HL-60 (cell line): Measurements from ENCODE around the gene SIX6.

Source experiments
- DNase-seq, 2 experiments: peaks; one replicate each; pipeline ENCODE4 v3.0.0-alpha.2; 2010 to 2020; ENCODE audit warnings: low read depth in 1 of 2, low spot score in 1 of 2
- H3K27ac ChIP-seq: fragments of 250-450 bp; sonication (Bioruptor Pico); replicated peaks from 2 replicates; pipeline ENCODE4 v1.5.1; 2020; ENCODE audit warnings: mild to moderate bottlenecking, moderate library complexity
- H3K27me3 ChIP-seq: fragments of 250-450 bp; sonication (Bioruptor Pico); 2 replicates; pipeline ENCODE4 v1.5.1; 2021; ENCODE audit warnings: mild to moderate bottlenecking, moderate library complexity; ENCODE audit not compliant: insufficient read depth, poor library complexity, severe bottlenecking
- H3K4me3 ChIP-seq: replicated peaks from 2 replicates; pipeline ENCODE4 v1.5.1; 2011; ENCODE audit warnings: mild to moderate bottlenecking, control low read depth, low read length; ENCODE audit not compliant: insufficient read depth
- CTCF ChIP-seq: IDR thresholded peaks from one replicate; pipeline ENCODE4 v1.5.1; 2011; ENCODE audit warnings: low read length, control low read depth, inconsistent platforms; ENCODE audit not compliant: insufficient read depth
- GABPA ChIP-seq: IDR thresholded peaks from 2 replicates; pipeline ENCODE4 v1.6.1; 2012; ENCODE audit warnings: low read depth
- POLR2AphosphoS5 ChIP-seq: IDR thresholded peaks from 2 replicates; pipeline ENCODE4 v1.6.1; 2012; ENCODE audit warnings: low read depth
- REST ChIP-seq: IDR thresholded peaks from 2 replicates; pipeline ENCODE4 v1.6.1; 2012; ENCODE audit warnings: low read depth; ENCODE audit not compliant: insufficient replicate concordance
- SPI1 ChIP-seq: IDR thresholded peaks from 2 replicates; pipeline ENCODE4 v1.6.1; 2012; ENCODE audit warnings: low read depth, mild to moderate bottlenecking, borderline replicate concordance

Gene SIX6

GRCh38 chr14:60510254-60510950, 1.5 kb downstream of the SIX6 start:
- Histone ChIP-seq H3K27ac (no peak overlapping the region), H3K4me3 (no peak overlapping the region), H3K27me3 (peaks cover 88% of the 10 kb centered on the region)
- TF ChIP-seq CTCF (no peak), SPI1 (no peak), REST (no peak), GABPA (no peak), POLR2AphosphoS5 (no peak)
- no peak for DNase-seq

- H3K4me3 ChIP-seq, result no peak overlapping the region
- no peak overlapping the region for H3K27ac ChIP-seq
- TF ChIP-seq REST (no peak), POLR2AphosphoS5 (no peak), SPI1 (no peak), GABPA (no peak), CTCF (no peak)
- no peak for DNase-seq
- peaks cover 81% of the 10 kb centered on the region for H3K27me3 ChIP-seq
These were observed 2.1 kb downstream of the SIX6 start for GRCh38 chr14:60510951-60511599.

GRCh38 chr14:60512126-60512525, 3.2 kb downstream of the SIX6 start:
- Histone ChIP-seq H3K27ac (no peak overlapping the region), H3K4me3 (no peak overlapping the region), H3K27me3 (peaks cover 80% of the 10 kb centered on the region)
- TF ChIP-seq CTCF (no peak), REST (no peak), POLR2AphosphoS5 (no peak), SPI1 (no peak), GABPA (no peak)
- no peak for DNase-seq
